ENCODE data around the gene GRM4.

The GRM4 gene

GRCh38 chr6:34093206-34093605 lies 52.7 kb downstream of the GRM4 start:
- no peak for ATAC-seq
- H3K4me3 Mint-ChIP-seq: no peak overlapping the region
- H3K4me1 Mint-ChIP-seq: no peaks in the 10 kb centered on the region
- H3K27ac Mint-ChIP-seq: peak overlapping the region in 1 of 2 donors; percentile 45
- no peak for DNase-seq
- H3K9me3 Mint-ChIP-seq: no peaks in the 10 kb centered on the region
- peaks cover 29% of the 10 kb centered on the region for H3K27me3 Mint-ChIP-seq

GRCh38 chr6:34092631-34093030 lies 53.3 kb downstream of the GRM4 start:
- Mint-ChIP-seq H3K9me3 (no peaks in the 10 kb centered on the region), H3K4me3 (no peak overlapping the region), H3K27me3 (peaks cover 29% of the 10 kb centered on the region), H3K4me1 (no peaks in the 10 kb centered on the region), H3K27ac (no peak overlapping the region)
- DNase-seq (no peak), ATAC-seq (peak; percentile 39)

GRCh38 chr6:34090935-34091334 lies 55.0 kb downstream of the GRM4 start:
- Mint-ChIP-seq H3K27ac (peak overlapping the region in 1 of 2 donors; percentile 60), H3K4me3 (no peak overlapping the region), H3K4me1 (no peaks in the 10 kb centered on the region), H3K27me3 (peaks cover 21% of the 10 kb centered on the region), H3K9me3 (no peaks in the 10 kb centered on the region)
- ATAC-seq (no peak), DNase-seq (no peak)

GRCh38 chr6:34090529-34090928 lies 55.4 kb downstream of the GRM4 start:
- H3K4me3 Mint-ChIP-seq: no peak overlapping the region
- peaks cover 17% of the 10 kb centered on the region for H3K27me3 Mint-ChIP-seq
- no peaks in the 10 kb centered on the region for H3K9me3 Mint-ChIP-seq
- H3K27ac Mint-ChIP-seq: no peak overlapping the region
- DNase-seq (no peak), ATAC-seq (no peak)
- no peaks in the 10 kb centered on the region for H3K4me1 Mint-ChIP-seq

GRCh38 chr6:34086558-34086957 lies 59.3 kb downstream of the GRM4 start:
- ATAC-seq: no peak
- H3K27ac Mint-ChIP-seq: peak overlapping the region in 1 of 2 donors; percentile 52
- H3K9me3 Mint-ChIP-seq: no peaks in the 10 kb centered on the region
- H3K4me1 Mint-ChIP-seq: no peaks in the 10 kb centered on the region
- H3K27me3 Mint-ChIP-seq: no peaks in the 10 kb centered on the region
- no peak overlapping the region for H3K4me3 Mint-ChIP-seq
- DNase-seq: no peak

- no peak overlapping the region for H3K4me3 Mint-ChIP-seq
- ATAC-seq: no peak
- no peaks in the 10 kb centered on the region for H3K4me1 Mint-ChIP-seq
- H3K27ac Mint-ChIP-seq: no peak overlapping the region
- no peak for DNase-seq
- H3K9me3 Mint-ChIP-seq: no peaks in the 10 kb centered on the region
- no peaks in the 10 kb centered on the region for H3K27me3 Mint-ChIP-seq
Measured at GRCh38 chr6:34085453-34086170, 60.3 kb downstream of the GRM4 start.

- Mint-ChIP-seq H3K4me3 (no peak overlapping the region), H3K27me3 (no peaks in the 10 kb centered on the region), H3K9me3 (no peaks in the 10 kb centered on the region), H3K27ac (no peak overlapping the region), H3K4me1 (no peaks in the 10 kb centered on the region)
- ATAC-seq: no peak
- DNase-seq: no peak
Measured at GRCh38 chr6:34084591-34085290, 61.1 kb downstream of the GRM4 start.

GRCh38 chr6:34082864-34083626 lies 62.8 kb downstream of the GRM4 start:
- H3K27me3 Mint-ChIP-seq: no peaks in the 10 kb centered on the region
- peak overlapping the region in 1 of 2 donors; percentile 42 for H3K27ac Mint-ChIP-seq
- DNase-seq (no peak), ATAC-seq (no peak)
- no peaks in the 10 kb centered on the region for H3K4me1 Mint-ChIP-seq
- no peaks in the 10 kb centered on the region for H3K9me3 Mint-ChIP-seq
- H3K4me3 Mint-ChIP-seq: no peak overlapping the region

GRCh38 chr6:34082348-34082747 lies 63.5 kb downstream of the GRM4 start:
- DNase-seq (no peak), ATAC-seq (no peak)
- H3K4me3 Mint-ChIP-seq: no peak overlapping the region
- H3K4me1 Mint-ChIP-seq: no peaks in the 10 kb centered on the region
- H3K27ac Mint-ChIP-seq: peak overlapping the region in 1 of 2 donors; percentile 34
- H3K27me3 Mint-ChIP-seq: no peaks in the 10 kb centered on the region
- no peaks in the 10 kb centered on the region for H3K9me3 Mint-ChIP-seq

GRCh38 chr6:34080357-34080756 lies 65.5 kb downstream of the GRM4 start:
- no peaks in the 10 kb centered on the region for H3K27me3 Mint-ChIP-seq
- H3K9me3 Mint-ChIP-seq: no peaks in the 10 kb centered on the region
- no peaks in the 10 kb centered on the region for H3K4me1 Mint-ChIP-seq
- ATAC-seq (no peak), DNase-seq (no peak)
- no peak overlapping the region for H3K27ac Mint-ChIP-seq
- H3K4me3 Mint-ChIP-seq: no peak overlapping the region

GRCh38 chr6:34079899-34080298 lies 66.0 kb downstream of the GRM4 start:
- DNase-seq: no peak
- Mint-ChIP-seq H3K4me1 (no peaks in the 10 kb centered on the region), H3K27ac (no peak overlapping the region), H3K9me3 (no peaks in the 10 kb centered on the region), H3K27me3 (no peaks in the 10 kb centered on the region), H3K4me3 (no peak overlapping the region)
- ATAC-seq: no peak

GRCh38 chr6:34075906-34076305 lies 70.0 kb downstream of the GRM4 start:
- no peaks in the 10 kb centered on the region for H3K27me3 Mint-ChIP-seq
- no peak overlapping the region for H3K27ac Mint-ChIP-seq
- ATAC-seq (no peak), DNase-seq (no peak)
- no peaks in the 10 kb centered on the region for H3K9me3 Mint-ChIP-seq
- no peaks in the 10 kb centered on the region for H3K4me1 Mint-ChIP-seq
- H3K4me3 Mint-ChIP-seq: no peak overlapping the region

GRCh38 chr6:34074064-34074742 lies 71.7 kb downstream of the GRM4 start:
- Mint-ChIP-seq H3K27ac (no peak overlapping the region), H3K9me3 (no peaks in the 10 kb centered on the region)

GRCh38 chr6:34073540-34073939 lies 72.3 kb downstream of the GRM4 start:
- ATAC-seq (no peak), DNase-seq (no peak)
- H3K9me3 Mint-ChIP-seq: no peaks in the 10 kb centered on the region
- no peak overlapping the region for H3K27ac Mint-ChIP-seq
- no peak overlapping the region for H3K4me3 Mint-ChIP-seq
- H3K27me3 Mint-ChIP-seq: no peaks in the 10 kb centered on the region
- H3K4me1 Mint-ChIP-seq: no peaks in the 10 kb centered on the region

More at GRCh38 chr6:34074064-34074742, 71.7 kb downstream of the GRM4 start:
- no peaks in the 10 kb centered on the region for H3K4me1 Mint-ChIP-seq
- DNase-seq: no peak
- no peaks in the 10 kb centered on the region for H3K27me3 Mint-ChIP-seq
- no peak overlapping the region for H3K4me3 Mint-ChIP-seq
- no peak for ATAC-seq

GRCh38 chr6:34072727-34073126 lies 73.2 kb downstream of the GRM4 start:
- no peaks in the 10 kb centered on the region for H3K9me3 Mint-ChIP-seq
- H3K27me3 Mint-ChIP-seq: no peaks in the 10 kb centered on the region
- H3K4me3 Mint-ChIP-seq: no peak overlapping the region
- H3K27ac Mint-ChIP-seq: no peak overlapping the region
- no peaks in the 10 kb centered on the region for H3K4me1 Mint-ChIP-seq
- ATAC-seq (no peak), DNase-seq (no peak)
